ENCODE data around the gene RASL11B.

GRCh38 chr4:52877694-52878093 is 15.6 kb downstream of the RASL11B start:
- TF ChIP-seq, protein P1, sequence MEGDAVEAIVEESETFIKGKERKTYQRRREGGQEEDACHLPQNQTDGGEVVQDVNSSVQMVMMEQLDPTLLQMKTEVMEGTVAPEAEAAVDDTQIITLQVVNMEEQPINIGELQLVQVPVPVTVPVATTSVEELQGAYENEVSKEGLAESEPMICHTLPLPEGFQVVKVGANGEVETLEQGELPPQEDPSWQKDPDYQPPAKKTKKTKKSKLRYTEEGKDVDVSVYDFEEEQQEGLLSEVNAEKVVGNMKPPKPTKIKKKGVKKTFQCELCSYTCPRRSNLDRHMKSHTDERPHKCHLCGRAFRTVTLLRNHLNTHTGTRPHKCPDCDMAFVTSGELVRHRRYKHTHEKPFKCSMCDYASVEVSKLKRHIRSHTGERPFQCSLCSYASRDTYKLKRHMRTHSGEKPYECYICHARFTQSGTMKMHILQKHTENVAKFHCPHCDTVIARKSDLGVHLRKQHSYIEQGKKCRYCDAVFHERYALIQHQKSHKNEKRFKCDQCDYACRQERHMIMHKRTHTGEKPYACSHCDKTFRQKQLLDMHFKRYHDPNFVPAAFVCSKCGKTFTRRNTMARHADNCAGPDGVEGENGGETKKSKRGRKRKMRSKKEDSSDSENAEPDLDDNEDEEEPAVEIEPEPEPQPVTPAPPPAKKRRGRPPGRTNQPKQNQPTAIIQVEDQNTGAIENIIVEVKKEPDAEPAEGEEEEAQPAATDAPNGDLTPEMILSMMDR (IDR thresholded peaks at IDR 0.05; ENCODE audit: insufficient read depth, low read depth, low read length) = no peak
- TF ChIP-seq EZH2 (IDR thresholded peaks at IDR 0.05; ENCODE audit: insufficient read depth, low read length) = no peak

Measured in astrocyte (in vitro differentiated cells and primary cell).